CD8-positive, alpha-beta memory T cell (primary cell): Measurements from ENCODE around the gene P4HTM. TPM values are rescaled to one million over a fixed set of nuclear protein-coding genes. Genes with fewer than 3 reads are reported as not detected.

Experiments
- CTCF ChIA-PET: fragments of 350-600 bp; sonication (Branson Sonifier 250); formaldehyde crosslinking; loops from one replicate; lab custom pipeline; 2021; ENCODE audit warnings: antibody characterized with exemption; lab: Charles Lee
- POLR2A ChIA-PET: fragments of 350-600 bp; sonication (Branson Sonifier 250); formaldehyde crosslinking; loops from one replicate; lab custom pipeline; 2021; ENCODE audit warnings: antibody characterized with exemption; lab: Charles Lee
- DNase-seq, 5 donors: peaks; one replicate each; pipeline versions ENCODE4 v3.0.0 to v3.0.0-alpha.2; 2020 to 2022; ENCODE audit warnings: mixed read lengths in 1 of 5
- H3K27ac ChIP-seq: one replicate; pipeline ENCODE4 v1.7.0; 2013; ENCODE audit warnings: low read depth, mild to moderate bottlenecking, low read length, moderate library complexity
- H3K27me3 ChIP-seq: 2 replicates; pipeline ENCODE4 v1.7.0; 2013; ENCODE audit warnings: low read length, mild to moderate bottlenecking; ENCODE audit not compliant: insufficient read depth, poor library complexity, severe bottlenecking
- H3K36me3 ChIP-seq: 2 replicates; pipeline ENCODE4 v1.7.0; 2013; ENCODE audit warnings: mild to moderate bottlenecking, low read length, moderate library complexity; ENCODE audit not compliant: insufficient read depth
- H3K4me1 ChIP-seq: 2 replicates; pipeline ENCODE4 v1.7.0; 2013; ENCODE audit warnings: mild to moderate bottlenecking, low read length, moderate library complexity; ENCODE audit not compliant: insufficient read depth
- H3K4me3 ChIP-seq: 2 replicates; pipeline ENCODE4 v1.7.0; 2013; ENCODE audit warnings: mild to moderate bottlenecking, low read length
- H3K9me3 ChIP-seq: 2 replicates; pipeline ENCODE4 v1.7.0; 2013; ENCODE audit warnings: mild to moderate bottlenecking, low read length
- H3K27ac Mint-ChIP-seq, 8 donors: one replicate each; pipeline ENCODE4 v1.8.0; 2020 to 2021; ENCODE audit warnings: mixed read lengths in 8 of 8, mild to moderate bottlenecking in 6 of 8, inconsistent platforms in 3 of 8, moderate library complexity in 3 of 8
- H3K27me3 Mint-ChIP-seq, 2 donors: one replicate each; pipeline ENCODE4 v1.8.0; 2020 to 2021; ENCODE audit warnings: mixed read lengths in 2 of 2, mild to moderate bottlenecking in 1 of 2, moderate library complexity in 1 of 2
- H3K36me3 Mint-ChIP-seq, 3 donors: one replicate each; pipeline ENCODE4 v1.8.0; 2020 to 2021; ENCODE audit warnings: mixed read lengths in 3 of 3, inconsistent platforms in 1 of 3, mild to moderate bottlenecking in 1 of 3
- H3K4me1 Mint-ChIP-seq, 3 donors: one replicate each; pipeline ENCODE4 v1.8.0; 2020 to 2021; ENCODE audit warnings: mixed read lengths in 3 of 3, inconsistent platforms in 1 of 3, mild to moderate bottlenecking in 1 of 3
- H3K4me3 Mint-ChIP-seq, 7 donors: one replicate each; pipeline ENCODE4 v1.8.0; 2020 to 2021; ENCODE audit warnings: mixed read lengths in 7 of 7, mild to moderate bottlenecking in 6 of 7, moderate library complexity in 4 of 7, inconsistent platforms in 2 of 7
- H3K9me3 Mint-ChIP-seq, 5 donors: one replicate each; pipeline ENCODE4 v1.8.0; 2020 to 2022; ENCODE audit warnings: mixed read lengths in 5 of 5, mild to moderate bottlenecking in 3 of 5, moderate library complexity in 2 of 5, inconsistent platforms in 1 of 5
- polyA plus RNA-seq: library from polyadenylated mRNA; unstranded; fragments of 300-500 nt; fragmentation: Illumina TruSeq; gene quantifications from one replicate; pipeline ENCODE4 v1.2.3, GENCODE V29; 2021
- total RNA-seq, 2 experiments: library from RNA; stranded (reverse); gene quantifications; one replicate each; pipeline ENCODE4 v1.2.3, GENCODE V29; 2021

Gene P4HTM
- total and polyA plus RNA-seq, 3 experiments from 2014 or later = 28.6 to 35.0 (median 33.0) TPM

GRCh38 chr3:48974076-48974864 is 15.8 kb upstream of the P4HTM start:
- Histone ChIP-seq H3K27ac (no peak overlapping the region), H3K27me3 (no peaks in the 10 kb centered on the region), H3K4me3 (no peak overlapping the region), H3K9me3 (no peaks in the 10 kb centered on the region), H3K36me3 (peaks cover 52% of the 10 kb centered on the region), H3K4me1 (no peaks in the 10 kb centered on the region)
- H3K36me3 Mint-ChIP-seq = peaks cover 6 to 80% (median 25%) of the 10 kb centered on the region in 3 donors
- no peaks in the 10 kb centered on the region for H3K9me3 Mint-ChIP-seq
- DNase-seq = no peak
- H3K4me3 Mint-ChIP-seq = no peak overlapping the region
- H3K4me1 Mint-ChIP-seq = no peaks in the 10 kb centered on the region
- ChIA-PET POLR2A (no interaction called here), CTCF (interaction anchor here (0.7 to 1.4 kb wide), 3 partner anchors 15 to 876 kb away, joined by 3 to 4 read pairs (median 3); partner anchors contain the start of gene WDR6)
- no peaks in the 10 kb centered on the region for H3K27me3 Mint-ChIP-seq
- H3K27ac Mint-ChIP-seq = peak overlapping the region in 1 of 8 donors; percentile 64

- Mint-ChIP-seq H3K27me3 (no peaks in the 10 kb centered on the region), H3K4me1 (no peaks in the 10 kb centered on the region), H3K36me3 (peaks cover 0 to 80% (median 15%) of the 10 kb centered on the region in 3 donors), H3K27ac (peak overlapping the region in 1 of 8 donors; percentile 51), H3K4me3 (no peak overlapping the region), H3K9me3 (no peaks in the 10 kb centered on the region)
- CTCF ChIA-PET = no interaction called here
- no peak for DNase-seq
- Histone ChIP-seq H3K4me3 (no peak overlapping the region), H3K4me1 (no peaks in the 10 kb centered on the region), H3K36me3 (peaks cover 51% of the 10 kb centered on the region), H3K27ac (no peak overlapping the region), H3K27me3 (no peaks in the 10 kb centered on the region), H3K9me3 (no peaks in the 10 kb centered on the region)
- POLR2A ChIA-PET = interaction anchor here (0.7 kb wide), 1 partner anchor 59 kb away, joined by 4 read pairs; no protein-coding TSS in a partner anchor
Observed at GRCh38 chr3:48979451-48979850, 10.6 kb upstream of the P4HTM start.

- no peak for DNase-seq
- Mint-ChIP-seq H3K27me3 (no peaks in the 10 kb centered on the region), H3K9me3 (no peaks in the 10 kb centered on the region), H3K36me3 (peaks cover 0 to 80% (median 10%) of the 10 kb centered on the region in 3 donors), H3K27ac (peak overlapping the region in 3 of 8 donors; percentile 5 to 37 (median 29)), H3K4me1 (no peaks in the 10 kb centered on the region), H3K4me3 (no peak overlapping the region)
- CTCF ChIA-PET = no interaction called here
- H3K27ac ChIP-seq = no peak overlapping the region
- H3K4me3 ChIP-seq = no peak overlapping the region
- H3K36me3 ChIP-seq = peaks cover 44% of the 10 kb centered on the region
- no peaks in the 10 kb centered on the region for H3K27me3 ChIP-seq
- H3K9me3 ChIP-seq = no peaks in the 10 kb centered on the region
- no peaks in the 10 kb centered on the region for H3K4me1 ChIP-seq
- POLR2A ChIA-PET = interaction anchor here (0.6 to 0.7 kb wide), 3 partner anchors 60 to 1127 kb away, joined by 4 to 5 read pairs (median 4); no protein-coding TSS in a partner anchor
Observed at GRCh38 chr3:48980295-48980694, 9.7 kb upstream of the P4HTM start.

GRCh38 chr3:48982016-48982415 is 8.0 kb upstream of the P4HTM start:
- no peak for DNase-seq
- Histone ChIP-seq H3K27me3 (no peaks in the 10 kb centered on the region), H3K27ac (no peak overlapping the region), H3K4me1 (no peaks in the 10 kb centered on the region), H3K9me3 (no peaks in the 10 kb centered on the region), H3K4me3 (no peak overlapping the region), H3K36me3 (peaks cover 38% of the 10 kb centered on the region)
- no peak overlapping the region for H3K4me3 Mint-ChIP-seq
- H3K27ac Mint-ChIP-seq = peak overlapping the region in 1 of 8 donors; percentile 47
- no peaks in the 10 kb centered on the region for H3K27me3 Mint-ChIP-seq
- ChIA-PET CTCF (interaction anchor here (1.0 kb wide), 1 partner anchor 25 kb away, joined by 3 read pairs; the partner anchor contains the start of gene WDR6), POLR2A (no interaction called here)
- no peaks in the 10 kb centered on the region for H3K9me3 Mint-ChIP-seq
- peaks cover 0 to 2% (median 0%) of the 10 kb centered on the region in 3 donors for H3K4me1 Mint-ChIP-seq
- H3K36me3 Mint-ChIP-seq = peaks cover 0 to 75% (median 9%) of the 10 kb centered on the region in 3 donors

GRCh38 chr3:48982686-48983085 is 7.4 kb upstream of the P4HTM start:
- Histone ChIP-seq H3K27ac (no peak overlapping the region), H3K4me3 (no peak overlapping the region), H3K36me3 (peaks cover 38% of the 10 kb centered on the region), H3K4me1 (no peaks in the 10 kb centered on the region), H3K27me3 (no peaks in the 10 kb centered on the region), H3K9me3 (no peaks in the 10 kb centered on the region)
- Mint-ChIP-seq H3K4me3 (no peak overlapping the region), H3K9me3 (no peaks in the 10 kb centered on the region), H3K27ac (peak overlapping the region in 1 of 8 donors; percentile 72), H3K4me1 (peaks cover under 1 to 2% (median under 1%) of the 10 kb centered on the region in 3 donors), H3K27me3 (no peaks in the 10 kb centered on the region), H3K36me3 (peaks cover 0 to 73% (median 9%) of the 10 kb centered on the region in 3 donors)
- ChIA-PET CTCF (no interaction called here), POLR2A (interaction anchor here (0.6 kb wide), 1 partner anchor 28 kb away, joined by 5 read pairs; no protein-coding TSS in a partner anchor)
- no peak for DNase-seq

- H3K27me3 ChIP-seq = no peaks in the 10 kb centered on the region
- CTCF ChIA-PET = no interaction called here
- no peak for DNase-seq
- H3K4me3 ChIP-seq = no peak overlapping the region
- no peak overlapping the region for H3K27ac ChIP-seq
- H3K36me3 ChIP-seq = peaks cover 38% of the 10 kb centered on the region
- H3K4me1 ChIP-seq = no peaks in the 10 kb centered on the region
- H3K9me3 ChIP-seq = no peaks in the 10 kb centered on the region
- peak overlapping the region in 2 of 8 donors; percentile 51 to 72 for H3K27ac Mint-ChIP-seq
- no peaks in the 10 kb centered on the region for H3K27me3 Mint-ChIP-seq
- H3K36me3 Mint-ChIP-seq = peaks cover 0 to 69% (median 9%) of the 10 kb centered on the region in 3 donors
- POLR2A ChIA-PET = interaction anchor here (0.6 kb wide), 1 partner anchor 28 kb away, joined by 5 read pairs; no protein-coding TSS in a partner anchor
- H3K9me3 Mint-ChIP-seq = no peaks in the 10 kb centered on the region
- no peak overlapping the region for H3K4me3 Mint-ChIP-seq
- peaks cover 5% of the 10 kb centered on the region in 3 donors for H3K4me1 Mint-ChIP-seq
Observed at GRCh38 chr3:48983096-48983495, 6.9 kb upstream of the P4HTM start.

GRCh38 chr3:48984663-48985062 is 5.4 kb upstream of the P4HTM start:
- Histone ChIP-seq H3K27me3 (no peaks in the 10 kb centered on the region), H3K36me3 (peaks cover 30% of the 10 kb centered on the region), H3K27ac (no peak overlapping the region), H3K9me3 (no peaks in the 10 kb centered on the region), H3K4me3 (no peak overlapping the region), H3K4me1 (peaks cover 6% of the 10 kb centered on the region)
- CTCF ChIA-PET = interaction anchor here (0.8 to 1.6 kb wide), 3 partner anchors 22 to 173 kb away, joined by 3 to 5 read pairs (median 4); partner anchors contain the start of genes NDUFAF3 and WDR6
- Mint-ChIP-seq H3K4me1 (peaks cover 14 to 18% (median 15%) of the 10 kb centered on the region in 3 donors), H3K4me3 (peak overlapping the region in 2 of 7 donors; percentile 33 to 40), H3K9me3 (no peaks in the 10 kb centered on the region), H3K36me3 (peaks cover 0 to 63% (median 6%) of the 10 kb centered on the region in 3 donors), H3K27ac (peak overlapping the region in 3 of 8 donors; percentile 5 to 73 (median 62)), H3K27me3 (no peaks in the 10 kb centered on the region)
- DNase-seq = no peak
- POLR2A ChIA-PET = no interaction called here
